ENCODE data around the gene CTNNA2. TPM values are rescaled to one million over a fixed set of nuclear protein-coding genes. Genes with fewer than 3 reads are reported as not detected.

The CTNNA2 gene
- total RNA-seq, 1 donor from 2014 or later: not detected

- no peaks in the 10 kb centered on the region for H3K27me3 Mint-ChIP-seq
- intact Hi-C loops (cut with micrococcal nuclease): no loop called here
- peak; percentile 62 for DNase-seq
- H3K4me1 Mint-ChIP-seq: peaks cover 8% of the 10 kb centered on the region
- H3K9me3 Mint-ChIP-seq: no peaks in the 10 kb centered on the region
- no peaks in the 10 kb centered on the region for H3K36me3 Mint-ChIP-seq (ENCODE audit: low read depth)
- no peak overlapping the region for H3K27ac Mint-ChIP-seq
- no peak overlapping the region for H3K4me3 Mint-ChIP-seq
These were observed 423.2 kb downstream of the CTNNA2 start for GRCh38 chr2:79935771-79936657.

- no peaks in the 10 kb centered on the region for H3K36me3 Mint-ChIP-seq (ENCODE audit: low read depth)
- no peaks in the 10 kb centered on the region for H3K27me3 Mint-ChIP-seq
- H3K9me3 Mint-ChIP-seq: no peaks in the 10 kb centered on the region
- H3K4me3 Mint-ChIP-seq: no peak overlapping the region
- DNase-seq: no peak
- intact Hi-C loops (cut with micrococcal nuclease): no loop called here
- no peak overlapping the region for H3K27ac Mint-ChIP-seq
- H3K4me1 Mint-ChIP-seq: peaks cover 8% of the 10 kb centered on the region
These were observed 423.9 kb downstream of the CTNNA2 start for GRCh38 chr2:79936715-79937114.

- Mint-ChIP-seq H3K9me3 (no peaks in the 10 kb centered on the region), H3K27ac (no peak overlapping the region), H3K4me3 (no peak overlapping the region), H3K36me3 (ENCODE audit: low read depth) (no peaks in the 10 kb centered on the region), H3K27me3 (no peaks in the 10 kb centered on the region), H3K4me1 (peaks cover 8% of the 10 kb centered on the region)
- DNase-seq: no peak
- intact Hi-C loops (cut with micrococcal nuclease): no loop called here
These were observed 425.8 kb downstream of the CTNNA2 start for GRCh38 chr2:79938648-79939047.

- H3K9me3 Mint-ChIP-seq: no peaks in the 10 kb centered on the region
- peaks cover 8% of the 10 kb centered on the region for H3K4me1 Mint-ChIP-seq
- H3K36me3 Mint-ChIP-seq (ENCODE audit: low read depth): no peaks in the 10 kb centered on the region
- no peaks in the 10 kb centered on the region for H3K27me3 Mint-ChIP-seq
- DNase-seq: no peak
- no peak overlapping the region for H3K27ac Mint-ChIP-seq
- no peak overlapping the region for H3K4me3 Mint-ChIP-seq
- intact Hi-C loops (cut with micrococcal nuclease): no loop called here
These were observed 427.5 kb downstream of the CTNNA2 start for GRCh38 chr2:79940364-79940763.

GRCh38 chr2:79941179-79941578 is 428.3 kb downstream of the CTNNA2 start:
- DNase-seq: no peak
- no peaks in the 10 kb centered on the region for H3K9me3 Mint-ChIP-seq
- H3K4me1 Mint-ChIP-seq: peaks cover 4% of the 10 kb centered on the region
- no peaks in the 10 kb centered on the region for H3K36me3 Mint-ChIP-seq (ENCODE audit: low read depth)
- H3K4me3 Mint-ChIP-seq: no peak overlapping the region
- no peaks in the 10 kb centered on the region for H3K27me3 Mint-ChIP-seq
- intact Hi-C loops (cut with micrococcal nuclease): no loop called here
- no peak overlapping the region for H3K27ac Mint-ChIP-seq

GRCh38 chr2:79944205-79944604 is 431.4 kb downstream of the CTNNA2 start:
- no peak overlapping the region for H3K4me3 Mint-ChIP-seq
- H3K27me3 Mint-ChIP-seq: no peaks in the 10 kb centered on the region
- H3K36me3 Mint-ChIP-seq (ENCODE audit: low read depth): no peaks in the 10 kb centered on the region
- no peaks in the 10 kb centered on the region for H3K9me3 Mint-ChIP-seq
- no peak overlapping the region for H3K27ac Mint-ChIP-seq
- DNase-seq: no peak
- no peaks in the 10 kb centered on the region for H3K4me1 Mint-ChIP-seq
- intact Hi-C loops (cut with micrococcal nuclease): no loop called here

GRCh38 chr2:79945653-79946445 is 433.0 kb downstream of the CTNNA2 start:
- Mint-ChIP-seq H3K4me3 (no peak overlapping the region), H3K9me3 (no peaks in the 10 kb centered on the region), H3K27ac (no peak overlapping the region), H3K4me1 (no peaks in the 10 kb centered on the region), H3K36me3 (ENCODE audit: low read depth) (no peaks in the 10 kb centered on the region), H3K27me3 (no peaks in the 10 kb centered on the region)
- intact Hi-C loops (cut with micrococcal nuclease): no loop called here
- DNase-seq: no peak

- intact Hi-C loops (cut with micrococcal nuclease): no loop called here
- H3K27me3 Mint-ChIP-seq: no peaks in the 10 kb centered on the region
- no peaks in the 10 kb centered on the region for H3K36me3 Mint-ChIP-seq (ENCODE audit: low read depth)
- H3K9me3 Mint-ChIP-seq: no peaks in the 10 kb centered on the region
- DNase-seq: no peak
- no peak overlapping the region for H3K27ac Mint-ChIP-seq
- no peak overlapping the region for H3K4me3 Mint-ChIP-seq
- H3K4me1 Mint-ChIP-seq: no peaks in the 10 kb centered on the region
These were observed 434.9 kb downstream of the CTNNA2 start for GRCh38 chr2:79947751-79948150.

- intact Hi-C loops (cut with micrococcal nuclease): no loop called here
- no peaks in the 10 kb centered on the region for H3K9me3 Mint-ChIP-seq
- no peak for DNase-seq
- H3K4me1 Mint-ChIP-seq: no peaks in the 10 kb centered on the region
- no peak overlapping the region for H3K4me3 Mint-ChIP-seq
- no peak overlapping the region for H3K27ac Mint-ChIP-seq
- H3K27me3 Mint-ChIP-seq: no peaks in the 10 kb centered on the region
- no peaks in the 10 kb centered on the region for H3K36me3 Mint-ChIP-seq (ENCODE audit: low read depth)
These were observed 437.7 kb downstream of the CTNNA2 start for GRCh38 chr2:79950526-79950925.

- H3K36me3 Mint-ChIP-seq (ENCODE audit: low read depth): no peaks in the 10 kb centered on the region
- H3K27ac Mint-ChIP-seq: no peak overlapping the region
- no peak for DNase-seq
- intact Hi-C loops (cut with micrococcal nuclease): no loop called here
- no peak overlapping the region for H3K4me3 Mint-ChIP-seq
- H3K9me3 Mint-ChIP-seq: no peaks in the 10 kb centered on the region
- no peaks in the 10 kb centered on the region for H3K4me1 Mint-ChIP-seq
- no peaks in the 10 kb centered on the region for H3K27me3 Mint-ChIP-seq
These were observed 439.8 kb downstream of the CTNNA2 start for GRCh38 chr2:79952616-79953015.

GRCh38 chr2:79960035-79960434 is 447.2 kb downstream of the CTNNA2 start:
- intact Hi-C loops (cut with micrococcal nuclease): no loop called here

GRCh38 chr2:79960519-79960918 is 447.7 kb downstream of the CTNNA2 start:
- no peak overlapping the region for H3K4me3 Mint-ChIP-seq
- intact Hi-C loops (cut with micrococcal nuclease): no loop called here
- H3K36me3 Mint-ChIP-seq (ENCODE audit: low read depth): no peaks in the 10 kb centered on the region
- DNase-seq: no peak
- no peaks in the 10 kb centered on the region for H3K27me3 Mint-ChIP-seq
- no peaks in the 10 kb centered on the region for H3K9me3 Mint-ChIP-seq
- H3K4me1 Mint-ChIP-seq: no peaks in the 10 kb centered on the region
- H3K27ac Mint-ChIP-seq: no peak overlapping the region

More at GRCh38 chr2:79960035-79960434, 447.2 kb downstream of the CTNNA2 start:
- no peak overlapping the region for H3K27ac Mint-ChIP-seq
- no peak overlapping the region for H3K4me3 Mint-ChIP-seq
- H3K4me1 Mint-ChIP-seq: no peaks in the 10 kb centered on the region
- H3K27me3 Mint-ChIP-seq: no peaks in the 10 kb centered on the region
- no peaks in the 10 kb centered on the region for H3K9me3 Mint-ChIP-seq
- DNase-seq: no peak
- no peaks in the 10 kb centered on the region for H3K36me3 Mint-ChIP-seq (ENCODE audit: low read depth)

GRCh38 chr2:79964966-79965365 is 452.1 kb downstream of the CTNNA2 start:
- no peaks in the 10 kb centered on the region for H3K9me3 Mint-ChIP-seq
- intact Hi-C loops (cut with micrococcal nuclease): no loop called here
- no peak overlapping the region for H3K27ac Mint-ChIP-seq

GRCh38 chr2:79966369-79966768 is 453.5 kb downstream of the CTNNA2 start:
- intact Hi-C loops (cut with micrococcal nuclease): no loop called here
- Mint-ChIP-seq H3K9me3 (no peaks in the 10 kb centered on the region), H3K4me1 (no peaks in the 10 kb centered on the region), H3K4me3 (no peak overlapping the region), H3K27ac (no peak overlapping the region), H3K27me3 (no peaks in the 10 kb centered on the region), H3K36me3 (ENCODE audit: low read depth) (no peaks in the 10 kb centered on the region)
- no peak for DNase-seq

More at GRCh38 chr2:79964966-79965365, 452.1 kb downstream of the CTNNA2 start:
- H3K36me3 Mint-ChIP-seq (ENCODE audit: low read depth): no peaks in the 10 kb centered on the region
- no peaks in the 10 kb centered on the region for H3K4me1 Mint-ChIP-seq
- no peak for DNase-seq
- no peak overlapping the region for H3K4me3 Mint-ChIP-seq
- H3K27me3 Mint-ChIP-seq: no peaks in the 10 kb centered on the region

Data from activated CD4-positive, alpha-beta T cell treated with anti-CD3 and anti-CD28 coated beads, Interleukin-2, amount 10 ng/mL, durations not matched to agents 24 days and 14 days (primary cell).